Prostate gland (tissue), 2 donors: ENCODE measurements around the gene GRAMD1B. TPM values are rescaled to one million over a fixed set of nuclear protein-coding genes. Genes with fewer than 3 reads are reported as not detected.

ENCODE experiments used
- DNase-seq: peaks from one replicate; pipeline ENCODE4 v3.0.0-alpha.2; 2019; ENCODE audit warnings: low spot score
- H3K27ac ChIP-seq, 2 donors: fragments of 200-600 bp; sonication (generic); 2 replicates each; pipeline ENCODE4 v1.5.1; 2017 to 2019
- H3K27me3 ChIP-seq: fragments of 200-600 bp; sonication (generic); replicated peaks from 2 replicates; pipeline ENCODE4 v1.5.1; 2019; ENCODE audit not compliant: insufficient read depth
- H3K36me3 ChIP-seq, 2 donors: fragments of 200-600 bp; sonication (generic); 1 replicate in 1 of 2; 2 replicates in 1 of 2; pipeline versions ENCODE4 v1.5.1 to v1.8.1; 2017 to 2019
- H3K4me1 ChIP-seq: fragments of 200-600 bp; sonication (generic); replicated peaks from 2 replicates; pipeline ENCODE4 v1.5.1; 2019
- H3K4me3 ChIP-seq, 2 donors: fragments of 200-600 bp; sonication (generic); 2 replicates each; pipeline ENCODE4 v1.5.1; 2017 to 2019
- H3K9me3 ChIP-seq: fragments of 200-600 bp; sonication (generic); 2 replicates; pipeline ENCODE4 v1.5.1; 2017
- CTCF ChIP-seq, 4 experiments: fragments of 200-600 bp in 2 of 4; fragments of 450-650 bp in 2 of 4; sonication (generic) in 2 of 4; IDR thresholded peaks; 1 replicate in 3 of 4; 2 replicates in 1 of 4; pipeline ENCODE4 v1.5.1; 2016 to 2019; ENCODE audit warnings: antibody characterized with exemption in 4 of 4, mild to moderate bottlenecking in 2 of 4, moderate library complexity in 2 of 4
- POLR2A ChIP-seq: fragments of 450-650 bp; IDR thresholded peaks from one replicate; pipeline ENCODE4 v1.6.1; 2016; ENCODE audit warnings: antibody characterized with exemption, mild to moderate bottlenecking
- POLR2AphosphoS5 ChIP-seq: sonication (generic); formaldehyde crosslinking; IDR thresholded peaks from one replicate; pipeline ENCODE4 v1.6.1; 2017; ENCODE audit warnings: antibody characterized with exemption
- WGBS: methylation state at CpG from one replicate; pipeline ENCODE4 v1.1.5; 2018; 5-methylcytosine and 5-hydroxymethylcytosine counted together
- intact Hi-C: fragments of 100-400 bp; cut with DNase I; formaldehyde crosslinking; loops from one replicate; pipeline ENCODE4 v1.14.2; 2022
- total RNA-seq, 2 donors: library from RNA; depleted of rRNA; stranded (reverse); fragments of >200 nt; gene quantifications; one replicate each; pipeline ENCODE4 v1.1.0, GENCODE V29; 2016

Gene GRAMD1B
- total RNA-seq, 2 donors from 2014 or later: 4.5 to 27.2 TPM

- H3K9me3 ChIP-seq: no peaks in the 10 kb centered on the region
- no peak for TF ChIP-seq POLR2A
- TF ChIP-seq CTCF (IDR thresholded peaks at IDR 0.05): no peak
- TF ChIP-seq POLR2AphosphoS5: no peak
- no peak overlapping the region for H3K4me3 ChIP-seq
- H3K36me3 ChIP-seq: no peaks in the 10 kb centered on the region
- no peaks in the 10 kb centered on the region for H3K4me1 ChIP-seq
- WGBS: 97% methylated on average over 5 of the region's 5 CpGs
- intact Hi-C loops: no loop called here
- DNase-seq: no peak
- no peaks in the 10 kb centered on the region for H3K27me3 ChIP-seq
- H3K27ac ChIP-seq: no peak overlapping the region
Observed at GRCh38 chr11:123443851-123444623, 14.0 kb downstream of the GRAMD1B start.

GRCh38 chr11:123448823-123449222 is 18.8 kb downstream of the GRAMD1B start:
- no peak overlapping the region for H3K4me3 ChIP-seq
- no peak overlapping the region for H3K27ac ChIP-seq
- H3K27me3 ChIP-seq: no peaks in the 10 kb centered on the region
- WGBS: 81% methylated on average over 8 of the region's 8 CpGs
- H3K36me3 ChIP-seq: no peaks in the 10 kb centered on the region
- intact Hi-C loops: no loop called here
- DNase-seq: no peak
- H3K4me1 ChIP-seq: no peaks in the 10 kb centered on the region
- TF ChIP-seq POLR2AphosphoS5 (no peak), POLR2A (no peak), CTCF (IDR thresholded peaks at IDR 0.05) (no peak)
- no peaks in the 10 kb centered on the region for H3K9me3 ChIP-seq

GRCh38 chr11:123449436-123449835 is 19.4 kb downstream of the GRAMD1B start:
- H3K4me3 ChIP-seq: no peak overlapping the region
- no peaks in the 10 kb centered on the region for H3K9me3 ChIP-seq
- no peaks in the 10 kb centered on the region for H3K36me3 ChIP-seq
- intact Hi-C loops: no loop called here
- TF ChIP-seq POLR2A (no peak), CTCF (IDR thresholded peaks at IDR 0.05) (no peak), POLR2AphosphoS5 (no peak)
- DNase-seq: no peak
- H3K27me3 ChIP-seq: no peaks in the 10 kb centered on the region
- H3K27ac ChIP-seq: no peak overlapping the region
- no peaks in the 10 kb centered on the region for H3K4me1 ChIP-seq

GRCh38 chr11:123450623-123451022 is 20.6 kb downstream of the GRAMD1B start:
- Histone ChIP-seq H3K27ac (no peak overlapping the region), H3K4me1 (no peaks in the 10 kb centered on the region), H3K4me3 (no peak overlapping the region), H3K9me3 (no peaks in the 10 kb centered on the region), H3K36me3 (no peaks in the 10 kb centered on the region), H3K27me3 (no peaks in the 10 kb centered on the region)
- no peak for DNase-seq
- 79% methylated on average over 3 of the region's 3 CpGs for WGBS
- intact Hi-C loops: no loop called here
- TF ChIP-seq CTCF (IDR thresholded peaks at IDR 0.05) (no peak), POLR2AphosphoS5 (no peak), POLR2A (no peak)

- TF ChIP-seq POLR2AphosphoS5 (no peak), CTCF (IDR thresholded peaks at IDR 0.05) (no peak), POLR2A (no peak)
- 74% methylated on average over 5 of the region's 5 CpGs for WGBS
- H3K9me3 ChIP-seq: no peaks in the 10 kb centered on the region
- H3K4me3 ChIP-seq: no peak overlapping the region
- H3K27me3 ChIP-seq: no peaks in the 10 kb centered on the region
- no peak for DNase-seq
- no peaks in the 10 kb centered on the region for H3K4me1 ChIP-seq
- H3K36me3 ChIP-seq: no peaks in the 10 kb centered on the region
- intact Hi-C loops: no loop called here
- no peak overlapping the region for H3K27ac ChIP-seq
Observed at GRCh38 chr11:123451183-123451781, 21.2 kb downstream of the GRAMD1B start.
